ENCODE data around the gene CYP2D6. TPM values are rescaled to one million over a fixed set of nuclear protein-coding genes. Genes with fewer than 3 reads are reported as not detected.

Gene CYP2D6
- total and polyA plus RNA-seq, 2 experiments from 2014 or later, result 3.8 to 6.1 TPM

- Histone ChIP-seq H3K4me3 (no peak overlapping the region), H3K36me3 (replicated peaks; ENCODE audit: insufficient read depth, low read depth) (no peaks in the 10 kb centered on the region)
- DNase-seq (ENCODE audit: low spot score), result no peak
Measured at GRCh38 chr22:42164901-42165300, 34.3 kb upstream of the CYP2D6 start.

GRCh38 chr22:42163515-42163914 is 32.9 kb upstream of the CYP2D6 start:
- Histone ChIP-seq H3K4me1 (ENCODE audit: insufficient read depth) (no peaks in the 10 kb centered on the region), H3K79me2 (peaks cover 2% of the 10 kb centered on the region), H2AFZ (no peak overlapping the region), H3K4me2 (no peak overlapping the region), H3K27me3 (no peaks in the 10 kb centered on the region), H3K27ac (no peak overlapping the region), H3K4me3 (no peak overlapping the region), H4K20me1 (ENCODE audit: insufficient read depth, poor library complexity, severe bottlenecking) (no peaks in the 10 kb centered on the region), H3K9me3 (ENCODE audit: low read depth) (no peaks in the 10 kb centered on the region), H3K9me2 (replicated peaks; ENCODE audit: insufficient read depth) (no peaks in the 10 kb centered on the region), H3K36me3 (replicated peaks; ENCODE audit: insufficient read depth, low read depth) (no peaks in the 10 kb centered on the region)
- TF ChIP-seq EZH2phosphoT487 (IDR thresholded peaks at IDR 0.05; ENCODE audit: low read depth, severe bottlenecking, unreplicated experiment), result no peak
- TF ChIP-seq EZH2 (IDR thresholded peaks at IDR 0.05; ENCODE audit: borderline replicate concordance), result no peak
- TF ChIP-seq CTCF (IDR thresholded peaks at IDR 0.05; ENCODE audit: poor library complexity), result no peak
- 98% methylated on average over 11 of the region's 11 CpGs for WGBS (ENCODE audit: low lambda C conversion rate, missing lambda C conversion rate)
- DNase-seq (ENCODE audit: low spot score), result no peak

More at GRCh38 chr22:42164901-42165300, 34.3 kb upstream of the CYP2D6 start:
- no peak overlapping the region for H3K4me2 ChIP-seq
- no peak for TF ChIP-seq EZH2phosphoT487 (IDR thresholded peaks at IDR 0.05; ENCODE audit: low read depth, severe bottlenecking, unreplicated experiment)
- TF ChIP-seq EZH2 (IDR thresholded peaks at IDR 0.05; ENCODE audit: borderline replicate concordance), result no peak
- no peak for TF ChIP-seq CTCF (IDR thresholded peaks at IDR 0.05; ENCODE audit: poor library complexity)
- H2AFZ ChIP-seq, result no peak overlapping the region
- H3K4me1 ChIP-seq (ENCODE audit: insufficient read depth), result no peaks in the 10 kb centered on the region
- no peaks in the 10 kb centered on the region for H3K9me3 ChIP-seq (ENCODE audit: low read depth)
- no peaks in the 10 kb centered on the region for H3K9me2 ChIP-seq (replicated peaks; ENCODE audit: insufficient read depth)
- H3K27me3 ChIP-seq, result no peaks in the 10 kb centered on the region
- 92% methylated on average over 5 of the region's 5 CpGs for WGBS (ENCODE audit: low lambda C conversion rate, missing lambda C conversion rate)
- H4K20me1 ChIP-seq (ENCODE audit: insufficient read depth, poor library complexity, severe bottlenecking), result peaks cover 3% of the 10 kb centered on the region
- H3K27ac ChIP-seq, result no peak overlapping the region
- H3K79me2 ChIP-seq, result peaks cover 7% of the 10 kb centered on the region

GRCh38 chr22:42162728-42163489 is 32.3 kb upstream of the CYP2D6 start:
- Histone ChIP-seq H4K20me1 (ENCODE audit: insufficient read depth, poor library complexity, severe bottlenecking) (no peaks in the 10 kb centered on the region), H3K36me3 (replicated peaks; ENCODE audit: insufficient read depth, low read depth) (no peaks in the 10 kb centered on the region), H3K9me3 (ENCODE audit: low read depth) (no peaks in the 10 kb centered on the region), H3K4me1 (ENCODE audit: insufficient read depth) (no peaks in the 10 kb centered on the region), H3K9me2 (replicated peaks; ENCODE audit: insufficient read depth) (no peaks in the 10 kb centered on the region), H3K27ac (no peak overlapping the region), H2AFZ (no peak overlapping the region), H3K79me2 (peaks cover 2% of the 10 kb centered on the region), H3K4me2 (no peak overlapping the region), H3K4me3 (no peak overlapping the region), H3K27me3 (no peaks in the 10 kb centered on the region)
- DNase-seq (ENCODE audit: low spot score), result no peak
- TF ChIP-seq EZH2phosphoT487 (IDR thresholded peaks at IDR 0.05; ENCODE audit: low read depth, severe bottlenecking, unreplicated experiment) (no peak), EZH2 (IDR thresholded peaks at IDR 0.05; ENCODE audit: borderline replicate concordance) (no peak), CTCF (IDR thresholded peaks at IDR 0.05; ENCODE audit: poor library complexity) (no peak)
- WGBS (ENCODE audit: low lambda C conversion rate, missing lambda C conversion rate), result 98% methylated on average over 12 of the region's 12 CpGs

Measured in hepatocyte (in vitro differentiated cells).